CD4-positive, alpha-beta T cell treated with Interferon alpha-2 for 1 hour (primary cell): ENCODE results near the gene CLTCL1.
A peak's percentile ranks its signal among the peaks of the same experiment; 100 is the strongest.
"Not testable (repeated sequence)": the region's sequence is repeated elsewhere in the genome, so short reads cannot be mapped to it uniquely, and the experiment has no call there.

ENCODE experiments used
- DNase-seq, 2 donors: peaks; one replicate each; pipeline ENCODE4 v3.0.0-alpha.2; 2020 to 2022

The CLTCL1 gene

DNA sequence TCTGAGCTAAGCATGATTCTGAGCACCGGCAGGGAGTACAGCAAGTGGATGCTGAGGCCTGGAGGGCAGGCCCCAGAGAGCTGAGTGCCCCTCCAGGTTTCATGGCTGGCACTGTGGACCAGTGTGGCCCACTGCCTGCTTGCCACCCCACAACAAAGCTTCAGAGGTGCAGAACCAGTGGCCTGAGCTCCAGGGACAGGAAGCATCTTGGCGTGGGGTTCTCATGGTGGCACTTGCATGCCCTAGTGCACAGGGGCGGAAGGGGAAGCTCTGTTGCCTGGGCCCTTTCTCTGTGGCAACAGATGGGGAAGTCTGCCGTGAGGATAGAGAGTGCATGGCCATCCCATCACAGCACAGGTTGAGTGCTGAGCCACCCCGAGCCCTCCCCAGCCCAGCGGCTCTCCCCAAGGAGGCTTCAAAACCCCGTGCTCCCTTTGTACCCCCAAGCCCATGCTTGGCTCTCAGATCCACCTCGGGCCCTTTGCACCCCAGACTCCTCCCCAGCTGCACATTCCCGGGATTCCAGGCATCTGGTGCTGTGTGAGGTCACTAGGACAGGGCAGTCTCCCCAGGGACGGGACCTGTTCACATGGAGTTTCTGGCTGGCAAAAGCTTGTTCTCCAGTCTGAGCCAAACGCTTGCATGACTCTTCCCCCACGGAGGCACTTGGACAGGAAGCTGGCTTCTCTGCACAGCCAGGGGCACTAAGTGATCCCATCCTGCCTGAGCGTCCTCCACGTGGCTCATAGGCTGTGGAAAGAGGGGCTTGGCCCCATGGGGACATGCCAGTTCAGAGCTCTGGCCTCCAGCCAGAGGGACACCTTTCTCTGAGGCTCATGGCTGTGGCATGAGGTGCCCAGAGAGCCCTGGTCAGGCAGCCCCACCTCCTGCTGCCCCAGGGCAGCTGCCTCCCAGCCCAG lies 117.2 kb downstream of the CLTCL1 start:
- peak in 1 of 2 donors; percentile 45 for DNase-seq

DNA sequence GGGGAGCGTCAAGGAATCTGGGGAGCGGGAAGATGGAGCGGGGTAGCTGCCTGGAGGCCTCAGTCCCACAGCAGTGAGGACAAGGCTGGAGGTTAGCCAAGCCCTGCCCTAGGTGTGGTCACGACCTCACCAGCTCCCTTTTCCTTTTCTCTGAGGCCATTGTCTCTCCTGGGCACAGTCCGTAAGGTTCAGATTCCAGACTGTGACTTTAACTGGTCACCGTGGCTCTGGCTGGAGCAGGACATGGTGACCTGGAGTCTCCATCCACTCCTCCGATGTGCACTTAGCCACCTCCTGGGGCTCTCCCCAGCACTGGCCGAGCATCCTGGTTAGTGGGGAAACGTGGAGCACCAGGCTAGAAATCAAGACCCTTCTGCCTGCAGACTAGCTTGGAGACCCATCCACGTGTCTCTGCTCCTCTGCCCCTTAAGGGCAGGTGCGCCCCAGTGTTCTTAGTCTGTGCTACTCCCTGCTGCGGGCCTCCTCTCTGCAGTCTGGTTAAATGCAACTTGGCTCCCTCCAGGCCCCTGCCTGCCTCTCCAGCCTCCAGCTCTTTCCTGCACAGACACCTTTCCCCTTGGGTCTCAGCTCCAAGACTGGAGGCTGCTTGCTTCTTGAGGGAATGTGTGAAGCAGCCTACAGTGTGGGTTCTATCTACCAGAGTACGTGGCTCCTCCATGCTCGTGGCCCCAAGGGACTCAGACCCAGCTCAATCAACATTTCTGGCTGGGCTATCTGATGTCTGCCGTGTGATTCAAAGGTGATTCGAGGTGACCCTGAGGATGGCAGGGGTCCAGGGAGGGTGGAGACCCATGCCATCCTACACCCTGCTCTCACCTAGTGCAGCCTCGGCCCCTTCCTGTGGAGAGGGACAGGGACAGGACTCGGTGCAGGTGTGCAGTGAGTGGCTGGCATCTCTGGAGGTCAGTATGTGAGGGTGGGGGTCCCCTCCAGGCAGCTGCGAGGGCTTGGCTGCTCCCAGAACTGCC lies 118.2 kb downstream of the CLTCL1 start:
- no peak for DNase-seq

DNA sequence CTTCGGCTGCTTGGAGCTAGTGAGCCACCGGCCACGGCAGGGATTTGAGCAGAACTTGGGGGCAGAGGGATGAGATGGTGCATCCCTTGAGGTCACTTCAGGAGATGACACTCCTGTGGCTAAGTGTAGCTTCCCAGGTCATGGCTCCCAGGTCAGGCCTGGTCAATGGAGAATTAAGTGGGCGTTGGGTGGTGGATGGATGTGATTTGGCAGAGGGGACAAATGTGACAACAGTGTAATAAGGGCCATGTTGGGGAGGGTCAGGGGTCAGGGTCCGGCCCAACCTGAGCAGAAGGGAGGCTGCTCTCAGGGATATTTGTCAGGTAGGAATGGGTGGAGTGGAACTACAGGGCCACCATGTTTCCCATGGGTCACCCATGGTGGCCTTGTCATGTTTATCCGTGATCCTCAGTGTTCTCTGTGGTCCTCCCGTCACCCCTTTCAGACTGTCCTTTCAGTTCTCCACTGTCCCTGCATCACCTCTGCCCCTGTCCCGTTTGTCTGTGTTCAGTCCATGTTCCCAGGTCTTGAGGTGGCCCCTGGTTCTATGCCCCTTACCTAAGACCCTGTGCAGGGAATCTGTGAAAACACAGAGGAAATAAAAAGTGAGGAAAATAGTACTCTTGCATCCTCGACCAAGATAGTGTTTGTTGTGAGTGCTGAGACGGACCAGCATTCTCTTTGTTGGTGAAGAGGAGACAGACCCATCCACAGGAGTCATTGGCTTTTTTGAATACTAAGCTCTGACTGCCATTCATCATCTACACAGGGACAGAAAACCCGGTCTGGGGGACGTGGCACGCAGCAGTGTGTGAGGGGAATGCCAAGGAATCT lies 119.1 kb downstream of the CLTCL1 start:
- no peak for DNase-seq

DNA sequence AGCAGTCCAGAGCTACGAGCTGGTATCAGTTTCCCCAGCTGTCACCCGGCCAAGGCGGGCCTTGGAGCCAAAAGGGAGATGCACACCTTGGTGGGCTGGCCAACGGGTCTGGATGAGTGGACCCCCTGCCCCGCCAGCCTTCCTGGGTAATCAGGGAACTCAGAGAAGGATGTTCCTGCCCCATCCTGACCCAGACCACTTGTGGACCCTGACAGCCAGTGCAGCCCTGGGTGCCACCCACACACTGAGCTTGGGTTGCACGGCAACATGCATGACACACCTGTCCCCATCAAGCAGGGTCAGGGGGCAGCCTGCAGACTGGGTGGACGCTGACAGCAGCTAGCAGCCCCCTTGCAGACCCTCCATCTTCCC lies 121.6 kb downstream of the CLTCL1 start:
- DNase-seq, result no peak

DNA sequence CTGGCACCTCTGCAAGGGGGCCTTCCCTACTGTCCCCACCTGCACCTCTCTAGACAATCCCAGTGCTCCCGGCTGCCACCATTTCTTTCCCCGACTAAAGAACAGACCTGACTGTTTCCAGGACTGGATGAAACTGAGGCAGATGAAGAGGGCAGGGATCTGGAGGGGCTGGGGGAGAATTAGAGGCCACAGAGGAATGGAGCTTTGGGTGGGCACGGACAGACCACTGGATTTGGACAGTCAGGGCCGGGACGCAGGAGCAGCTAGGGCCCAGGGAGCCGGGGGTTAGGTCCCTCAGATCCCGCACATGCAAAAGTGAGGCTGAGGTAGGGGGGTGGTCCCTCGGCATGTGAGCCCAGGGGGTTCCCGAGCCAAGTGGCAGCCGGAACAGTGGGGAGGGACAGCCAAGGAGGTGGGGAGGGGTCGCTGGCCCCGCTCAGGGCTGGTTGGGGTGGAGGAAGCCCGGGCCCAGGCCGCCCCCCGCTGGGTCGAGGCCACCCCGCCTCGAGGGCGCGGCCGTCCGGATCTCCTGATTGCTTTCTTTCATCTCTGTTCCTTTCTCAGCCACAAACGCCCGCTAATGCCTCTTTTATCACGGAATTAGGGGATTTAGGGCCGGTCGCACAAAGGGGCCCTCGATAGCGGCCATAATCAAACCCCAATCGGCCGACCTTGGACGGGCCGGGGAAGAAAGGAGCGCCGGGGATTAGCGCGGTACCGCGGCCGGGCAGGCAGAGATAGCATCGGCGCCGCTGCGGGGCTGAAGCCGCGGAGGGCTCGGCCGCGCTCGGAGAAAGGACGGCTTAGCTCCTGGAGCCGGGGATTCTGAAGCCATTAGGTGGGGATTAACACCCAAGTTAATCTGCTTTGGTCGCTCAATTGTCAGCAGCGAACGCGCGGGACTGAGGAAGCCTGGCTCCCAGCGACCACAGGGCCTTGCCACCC lies 122.2 kb downstream of the CLTCL1 start:
- no peak for DNase-seq

DNA sequence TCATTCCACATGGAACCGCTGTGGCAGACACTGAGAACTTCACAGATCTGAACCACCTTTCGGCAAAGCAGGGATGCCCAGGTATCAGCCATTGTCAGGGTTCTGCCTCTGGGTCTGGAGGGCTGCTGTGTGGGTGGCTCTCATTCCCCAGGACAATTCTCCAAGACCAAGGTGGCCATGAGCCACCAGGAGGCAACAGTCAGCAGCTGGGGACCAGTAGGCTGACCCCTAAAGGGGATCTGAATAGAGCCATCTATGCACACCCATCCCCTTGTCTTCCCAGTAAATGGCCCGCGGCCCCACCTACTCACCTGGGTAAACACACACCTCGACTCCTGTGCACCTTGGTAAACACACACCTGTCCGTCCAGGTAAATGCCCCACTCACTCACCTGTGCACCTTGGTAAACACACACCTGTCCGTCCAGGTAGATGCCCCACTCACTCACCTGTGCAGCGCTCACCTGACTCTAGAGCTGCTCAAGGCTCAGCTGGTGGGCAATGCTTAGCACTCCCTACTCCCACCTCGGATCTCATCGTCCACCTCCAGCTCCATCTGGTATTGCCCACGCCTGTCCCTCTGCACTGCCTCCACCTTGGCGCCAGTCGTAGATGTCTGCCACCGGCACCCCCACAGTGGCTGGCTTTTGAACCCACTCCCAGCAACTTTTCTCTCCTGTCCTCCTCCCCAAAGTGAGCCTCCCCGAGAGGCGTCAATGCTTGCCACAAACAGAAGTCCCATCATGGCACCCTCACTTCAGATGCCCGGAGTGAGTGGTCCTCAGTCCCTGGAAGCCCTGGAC lies 123.2 kb downstream of the CLTCL1 start:
- DNase-seq, result no peak

DNA sequence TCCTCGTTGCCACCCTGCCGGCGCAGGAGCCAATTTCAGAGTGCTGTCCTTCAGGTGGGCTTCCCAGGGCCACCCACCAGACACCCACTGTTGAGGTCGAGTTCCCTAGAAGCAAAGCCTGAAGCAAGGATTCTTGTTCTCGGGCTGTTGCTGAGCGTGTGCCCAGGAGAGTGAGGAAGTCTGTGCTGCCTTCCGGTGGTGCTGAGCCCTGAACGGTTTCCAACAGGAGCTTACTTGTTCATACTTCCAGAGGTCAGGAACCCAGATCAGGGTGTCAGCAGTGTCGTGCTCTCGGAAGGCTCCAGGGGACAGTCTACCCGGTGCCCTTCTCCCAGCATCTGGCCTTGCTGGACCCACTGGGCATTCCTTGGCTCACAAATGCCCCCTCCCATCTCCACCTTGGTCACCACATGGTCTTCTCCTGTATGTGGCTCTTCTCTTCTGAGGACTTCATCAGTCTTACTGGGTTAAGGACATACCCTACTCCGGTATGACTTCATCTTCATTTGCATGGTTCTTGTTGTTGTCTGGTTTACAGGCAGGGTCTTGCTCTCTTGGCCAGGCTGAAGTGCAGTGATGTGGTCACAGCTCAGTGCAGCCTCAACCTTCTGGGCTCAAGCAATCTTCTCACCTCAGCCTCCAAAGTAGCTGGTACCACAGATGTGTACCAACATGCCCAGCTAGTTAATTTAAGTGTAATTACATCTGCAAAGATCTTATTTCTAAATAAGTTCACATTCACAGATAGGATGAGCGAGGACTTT lies 124.2 kb downstream of the CLTCL1 start:
- no peak for DNase-seq

DNA sequence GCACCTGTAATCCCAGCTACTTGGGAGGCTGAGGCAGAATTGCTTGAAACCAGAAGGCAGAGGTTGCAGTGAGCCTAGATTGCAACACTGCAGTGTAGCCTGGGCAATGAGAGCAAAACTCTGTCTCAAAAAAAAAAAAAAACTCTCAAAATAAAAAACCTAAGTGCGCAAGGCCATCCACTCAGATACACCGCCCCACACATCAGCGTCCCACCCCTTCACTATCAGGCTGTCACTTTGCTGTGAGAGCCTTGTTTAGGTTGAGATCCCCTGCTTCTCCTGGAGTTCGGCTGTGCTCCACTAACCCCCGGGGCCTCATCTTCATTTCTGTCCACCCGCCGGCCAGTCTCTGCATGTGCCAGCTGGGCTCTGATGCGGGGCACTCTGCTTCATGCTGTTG lies 125.1 kb downstream of the CLTCL1 start:
- no peak for DNase-seq

DNA sequence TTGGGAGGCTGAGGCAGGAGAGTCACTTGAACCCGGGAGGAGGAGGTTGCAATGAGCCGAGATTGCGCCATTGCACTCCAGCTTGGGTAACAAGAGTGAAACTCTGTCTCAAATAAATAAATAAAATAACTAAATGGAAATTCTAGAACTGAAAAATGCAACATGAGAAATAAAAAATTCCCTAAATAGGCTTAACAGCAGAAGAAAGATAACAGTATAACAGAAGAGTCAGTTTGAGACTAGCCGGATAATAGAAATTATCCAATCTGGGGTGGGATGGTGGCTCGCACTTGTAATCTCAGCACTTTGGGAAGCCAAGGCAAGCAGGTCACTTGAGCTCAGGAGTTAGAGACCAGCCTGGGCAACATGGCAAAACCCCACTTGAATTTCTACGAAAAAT lies 127.1 kb downstream of the CLTCL1 start:
- no peak for DNase-seq

DNA sequence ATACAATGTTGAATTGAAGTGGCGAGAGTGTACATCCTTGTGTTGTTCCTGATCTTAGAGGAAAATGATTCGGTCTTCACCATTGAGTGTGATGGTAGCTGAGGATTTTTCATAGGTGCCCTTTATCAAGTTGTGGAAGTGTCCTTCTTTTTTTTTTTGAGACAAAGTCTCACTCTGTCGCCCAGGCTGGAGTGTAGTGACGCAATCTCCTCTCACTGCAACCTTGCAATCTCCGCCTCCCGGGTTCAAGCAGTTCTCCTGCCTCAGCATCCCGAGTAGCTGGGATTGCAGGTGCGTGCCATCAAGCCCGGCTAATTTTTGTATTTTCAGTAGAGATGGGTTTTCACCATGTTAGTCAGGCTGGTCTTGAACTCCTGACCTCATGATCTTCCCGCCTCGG lies 132.9 kb downstream of the CLTCL1 start:
- not testable (repeated sequence) for DNase-seq

DNA sequence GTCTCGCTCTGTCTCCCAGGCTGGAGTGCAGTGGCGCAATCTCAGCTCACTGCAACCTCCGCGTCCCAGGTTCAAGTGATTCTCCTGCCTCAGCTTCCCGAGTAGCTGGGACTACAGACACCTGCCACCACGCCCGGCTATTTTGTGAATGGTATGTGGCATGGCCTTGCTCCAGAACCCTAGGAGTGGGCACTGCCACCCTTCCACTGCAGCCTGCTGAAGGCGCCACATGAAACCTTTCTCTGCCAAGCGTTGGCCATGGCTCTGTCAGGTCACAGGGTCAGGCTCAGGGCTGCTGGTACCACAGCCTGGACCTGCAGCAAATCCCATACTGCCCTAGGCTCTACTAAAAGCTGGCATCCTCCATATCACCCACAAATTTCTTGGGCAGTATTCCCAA lies 135.4 kb downstream of the CLTCL1 start:
- not testable (repeated sequence) for DNase-seq

DNA sequence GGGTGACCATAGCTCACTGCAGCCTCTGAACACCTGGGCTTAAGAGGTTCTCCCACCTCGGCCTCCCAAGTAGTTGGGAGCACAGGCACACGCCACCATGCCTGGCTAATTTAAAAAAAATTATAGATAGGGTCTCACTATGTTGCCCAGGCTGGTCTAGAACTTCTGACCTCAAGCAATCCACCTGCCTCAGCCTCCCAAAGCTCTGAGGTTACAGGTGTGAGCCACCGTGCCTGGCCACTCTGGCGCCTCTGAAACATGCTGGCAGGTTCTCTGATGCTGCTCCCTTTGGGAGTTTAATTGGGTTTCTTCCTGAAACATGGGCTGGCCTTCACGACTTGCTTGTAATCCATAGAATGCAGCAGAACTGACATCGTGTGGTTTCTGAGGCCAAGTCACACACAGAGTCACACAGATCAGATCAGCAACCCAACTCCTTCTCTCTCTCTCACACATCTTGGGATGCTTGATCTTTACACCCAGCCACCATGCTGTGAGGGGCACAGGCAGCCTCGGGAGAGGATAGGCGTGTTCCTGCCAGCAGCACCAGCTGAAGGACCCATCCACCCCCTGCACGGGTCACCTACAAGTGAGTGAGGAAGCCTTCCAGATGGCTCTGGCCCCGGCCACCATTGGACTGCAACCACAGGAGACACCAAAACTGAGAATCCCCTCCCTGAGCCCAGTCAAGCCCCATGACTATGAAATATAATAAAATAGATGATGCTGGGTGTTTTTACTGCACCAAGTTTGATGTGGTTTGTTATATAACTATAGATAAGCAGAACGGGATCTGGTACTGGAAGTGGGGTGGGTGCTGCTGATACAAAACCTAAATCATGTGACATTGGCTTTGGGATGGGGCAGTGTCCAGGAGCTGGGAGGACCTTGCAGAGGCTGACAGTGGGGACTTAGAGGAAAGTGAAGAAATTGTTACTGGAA lies 138.3 kb downstream of the CLTCL1 start:
- no peak for DNase-seq

DNA sequence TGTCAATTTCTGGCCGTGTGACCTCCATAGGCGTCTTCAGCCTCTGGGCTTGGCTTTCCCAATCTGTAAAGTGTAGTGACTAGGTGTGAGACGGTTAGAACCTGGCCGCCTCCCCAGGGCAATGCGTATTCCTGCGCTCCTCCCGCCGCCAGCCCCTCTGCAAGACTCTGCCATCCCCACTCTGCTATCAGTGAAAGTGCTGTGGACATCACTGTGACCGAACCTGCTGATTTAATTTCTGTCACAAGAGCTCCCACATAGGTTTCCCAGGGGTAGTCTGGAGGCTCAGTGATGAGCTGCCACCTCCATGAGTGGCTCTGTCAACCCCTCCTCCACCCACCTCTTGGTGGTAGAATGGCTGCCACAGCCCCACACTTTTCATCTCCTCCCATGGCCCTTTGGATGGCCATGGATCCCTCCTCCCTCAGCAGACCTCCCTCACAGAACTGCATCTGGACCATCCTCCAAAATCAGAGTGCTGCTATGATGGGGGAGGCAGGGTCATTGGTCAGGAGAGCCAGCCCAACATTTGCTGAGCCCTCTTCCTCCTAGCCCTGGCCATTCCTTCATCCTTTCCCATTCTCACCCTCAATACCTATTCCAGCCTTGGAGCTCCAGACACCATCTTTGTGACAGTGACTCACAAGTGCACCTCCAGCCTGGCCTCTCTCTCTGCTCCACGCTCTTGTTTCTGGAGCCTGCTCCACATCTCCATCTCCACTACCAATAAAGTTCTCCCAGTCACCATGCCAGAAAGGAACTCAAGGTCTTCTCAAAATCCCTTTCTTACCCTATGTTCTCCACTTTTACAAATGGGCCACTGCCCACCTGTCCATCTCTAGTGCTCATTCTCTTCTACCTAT lies 140.0 kb downstream of the CLTCL1 start:
- DNase-seq, result no peak

DNA sequence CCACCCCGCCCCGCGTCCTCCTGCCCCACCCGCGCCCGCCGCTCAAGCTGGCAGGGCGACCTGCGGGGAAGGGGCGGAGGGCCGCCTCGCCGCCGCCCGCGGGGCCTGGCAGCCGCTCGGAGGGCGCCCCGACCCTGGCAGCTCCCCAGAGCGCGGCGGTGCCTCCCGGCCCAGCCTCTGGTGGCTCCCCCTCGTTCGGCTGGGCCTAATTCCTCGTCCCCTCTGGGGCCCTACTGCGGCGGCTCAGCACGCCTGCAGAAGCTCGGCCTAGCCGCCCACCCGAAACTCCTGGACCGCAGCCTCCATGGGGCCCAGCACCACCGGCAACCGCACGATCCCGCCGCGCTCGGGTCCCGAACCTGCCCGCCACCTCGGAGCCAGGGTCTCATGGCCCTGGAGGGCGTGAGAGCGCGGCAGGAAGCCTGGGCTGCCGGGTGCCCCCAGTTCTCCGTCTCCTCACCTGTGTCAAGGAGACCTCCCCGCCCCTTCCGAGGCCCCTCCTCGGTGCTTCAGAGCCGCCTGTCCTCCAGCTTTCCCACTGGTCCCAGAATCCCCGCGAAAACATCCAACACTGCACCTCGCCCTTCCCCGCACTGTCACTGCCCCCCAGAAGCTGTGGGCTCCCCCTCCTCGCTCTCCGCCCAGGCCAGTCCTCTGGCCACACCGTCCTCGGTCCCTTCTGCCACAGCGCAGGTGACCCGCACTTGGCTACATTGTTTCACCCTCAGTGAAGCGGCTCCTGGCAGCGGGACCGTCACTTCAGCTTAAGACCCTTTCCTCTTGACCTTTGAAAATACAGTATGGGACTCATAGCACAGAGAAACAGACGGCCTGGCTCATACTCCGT lies 140.8 kb downstream of the CLTCL1 start:
- DNase-seq, result no peak

DNA sequence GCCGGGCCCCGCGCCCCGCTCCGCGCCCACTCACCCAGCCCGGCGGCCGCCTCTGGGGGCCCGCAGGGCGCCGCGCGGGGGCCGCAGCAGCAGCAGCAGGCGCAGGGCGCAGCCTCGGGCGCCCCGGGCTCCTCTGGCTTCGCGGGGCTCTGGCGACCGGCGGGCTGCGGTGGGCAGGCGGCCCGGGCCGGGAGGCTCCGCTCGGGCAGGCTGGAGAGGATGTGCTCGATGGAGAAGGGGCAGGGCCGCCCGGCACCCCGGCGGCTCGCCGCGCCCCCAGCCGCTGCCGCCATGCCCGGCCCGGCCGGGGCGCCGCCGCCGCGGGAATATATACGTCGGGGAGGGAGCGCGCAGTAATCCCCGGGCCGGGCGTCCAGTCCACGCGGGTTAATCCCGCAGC lies 141.5 kb downstream of the CLTCL1 start, which contains the start of gene GSC2:
Gene GSC2, minus strand, starts transcription at position 302 of the 400 bp plus-strand sequence. Its CDS starts 9 bp downstream, at position 293.
- no peak for DNase-seq
